IMR-90 (cell line): ENCODE results near the gene GCN1. TPM values are rescaled to one million over a fixed set of nuclear protein-coding genes. Genes with fewer than 3 reads are reported as not detected.

Source experiments
- ATAC-seq: fragments of 200-7000 bp; cut with Tn5 transposase; 2 replicates; pipeline ENCODE4 v1.9.1; 2020; ENCODE audit warnings: low read depth, mild to moderate bottlenecking, moderate library complexity
- BruUV-seq: library from RNA; stranded (reverse); fragments of 400-500 nt; replicated peaks from 2 replicates; lab custom pipeline; 2021; lab: Mats Ljungman, UMichigan
- CTCF ChIA-PET: fragments of 300-600 bp; formaldehyde crosslinking; extraction: SDS; loops from one replicate; lab custom pipeline; 2021; ENCODE audit warnings: antibody characterized with exemption; lab: Yijun Ruan, JAX
- POLR2A ChIA-PET: fragments of 300-600 bp; sonication (Branson Sonifier 250); formaldehyde crosslinking; loops from one replicate; lab custom pipeline; 2022; ENCODE audit warnings: antibody characterized with exemption; ENCODE audit not compliant: unreplicated experiment; lab: Charles Lee
- DNase-seq: peaks from one replicate; pipeline ENCODE4 v3.0.0; 2013
- H2AFZ ChIP-seq: replicated peaks from 2 replicates; pipeline ENCODE3; 2013; ENCODE audit warnings: low read length, mild to moderate bottlenecking; ENCODE audit not compliant: poor library complexity
- H2AK5ac ChIP-seq: 2 replicates; pipeline ENCODE4 v1.6.1; 2013; ENCODE audit warnings: low read depth, low read length, inconsistent platforms
- H2AK9ac ChIP-seq: replicated peaks from 2 replicates; pipeline ENCODE3; 2013; ENCODE audit warnings: mild to moderate bottlenecking, low read depth, low read length, moderate library complexity; ENCODE audit not compliant: poor library complexity
- H2BK120ac ChIP-seq: 2 replicates; pipeline ENCODE4 v1.6.1; 2013; ENCODE audit warnings: low read depth, low read length, inconsistent platforms
- H2BK15ac ChIP-seq: 3 replicates; pipeline ENCODE4 v1.6.1; 2013; ENCODE audit warnings: low read depth, low read length, inconsistent platforms
- H2BK20ac ChIP-seq: 2 replicates; pipeline ENCODE4 v1.6.1; 2013; ENCODE audit warnings: low read depth, mild to moderate bottlenecking, inconsistent platforms, low read length, moderate library complexity
- H2BK5ac ChIP-seq: 2 replicates; pipeline ENCODE4 v1.6.1; 2013; ENCODE audit warnings: mild to moderate bottlenecking, low read depth, low read length, inconsistent platforms; ENCODE audit not compliant: poor library complexity, severe bottlenecking
- H3K14ac ChIP-seq: replicated peaks from 2 replicates; pipeline ENCODE4 v1.6.1; 2013; ENCODE audit warnings: low read depth, low read length, inconsistent platforms
- H3K18ac ChIP-seq: 2 replicates; pipeline ENCODE4 v1.6.1; 2013; ENCODE audit warnings: low read depth, low read length, control low read depth
- H3K23ac ChIP-seq: 2 replicates; pipeline ENCODE4 v1.6.1; 2013; ENCODE audit warnings: low read depth, low read length, inconsistent platforms
- H3K27ac ChIP-seq: 2 replicates; pipeline ENCODE4 v1.5.1; 2013; ENCODE audit warnings: mild to moderate bottlenecking, control low read depth, low read length; ENCODE audit not compliant: insufficient read depth
- H3K27me3 ChIP-seq: 2 replicates; pipeline ENCODE4 v1.6.1; 2013; ENCODE audit warnings: low read length; ENCODE audit not compliant: control insufficient read depth, insufficient read depth
- H3K36me3 ChIP-seq: 2 replicates; pipeline ENCODE4 v1.6.1; 2013; ENCODE audit warnings: low read length, mixed read lengths; ENCODE audit not compliant: control insufficient read depth, insufficient read depth
- H3K4ac ChIP-seq: 2 replicates; pipeline ENCODE4 v1.6.1; 2013; ENCODE audit warnings: low read depth, low read length, inconsistent platforms
- H3K4me1 ChIP-seq: 2 replicates; pipeline ENCODE4 v1.6.1; 2013; ENCODE audit warnings: low read length, mixed read lengths; ENCODE audit not compliant: control insufficient read depth, insufficient read depth
- H3K4me2 ChIP-seq: 2 replicates; pipeline ENCODE4 v1.6.1; 2013; ENCODE audit warnings: low read depth, mild to moderate bottlenecking, control low read depth, low read length, moderate library complexity
- H3K4me3 ChIP-seq: 2 replicates; pipeline ENCODE4 v1.5.1; 2013; ENCODE audit warnings: low read depth, mild to moderate bottlenecking, control low read depth, low read length, moderate library complexity; ENCODE audit not compliant: insufficient read depth
- H3K56ac ChIP-seq: 2 replicates; pipeline ENCODE4 v1.6.1; 2013; ENCODE audit warnings: low read length, inconsistent platforms; ENCODE audit not compliant: insufficient read depth; ENCODE audit errors: extremely low read depth
- H3K79me1 ChIP-seq, 2 experiments: 2 replicates each; pipeline ENCODE4 v1.6.1; 2013; ENCODE audit warnings: low read length in 2 of 2, inconsistent platforms in 1 of 2, low read depth in 1 of 2
- H3K9ac ChIP-seq: 2 replicates; pipeline ENCODE4 v1.6.1; 2013; ENCODE audit warnings: low read depth, low read length, control low read depth
- H3K9me1 ChIP-seq: 2 replicates; pipeline ENCODE4 v1.6.1; 2013; ENCODE audit warnings: low read length, inconsistent platforms; ENCODE audit not compliant: insufficient read depth
- H3K9me3 ChIP-seq: 2 replicates; pipeline ENCODE4 v1.6.1; 2013; ENCODE audit warnings: low read length; ENCODE audit not compliant: control insufficient read depth, insufficient read depth
- H4K20me1 ChIP-seq: 2 replicates; pipeline ENCODE4 v1.6.1; 2013; ENCODE audit warnings: low read length, inconsistent platforms; ENCODE audit not compliant: insufficient read depth
- H4K5ac ChIP-seq: 2 replicates; pipeline ENCODE4 v1.6.1; 2013; ENCODE audit warnings: mild to moderate bottlenecking, low read depth, low read length, control low read depth
- H4K8ac ChIP-seq, 2 experiments: 2 replicates each; pipeline ENCODE4 v1.6.1; 2013; ENCODE audit warnings: low read depth in 2 of 2, low read length in 2 of 2, control low read depth in 1 of 2, inconsistent platforms in 1 of 2
- H4K91ac ChIP-seq: 2 replicates; pipeline ENCODE4 v1.6.1; 2013; ENCODE audit warnings: low read depth, low read length, inconsistent platforms; ENCODE audit not compliant: insufficient read depth
- BHLHE40 ChIP-seq: fragments of 150-350 bp; IDR thresholded peaks from 2 replicates; pipeline ENCODE4 v1.6.1; 2016; ENCODE audit warnings: mild to moderate bottlenecking, low read depth, low read length
- CEBPB ChIP-seq: IDR thresholded peaks from 2 replicates; pipeline ENCODE4 v1.6.1; 2012; ENCODE audit warnings: low read depth, low read length, improper control_type of control experiment
- CHD1 ChIP-seq: IDR thresholded peaks from 2 replicates; pipeline ENCODE4 v1.6.1; 2012; ENCODE audit warnings: low read depth, low read length, improper control_type of control experiment
- MAFK ChIP-seq: IDR thresholded peaks from 2 replicates; pipeline ENCODE4 v1.6.1; 2012; ENCODE audit warnings: low read depth, low read length, improper control_type of control experiment
- MAZ ChIP-seq: IDR thresholded peaks from 2 replicates; pipeline ENCODE4 v1.6.1; 2012; ENCODE audit warnings: low read depth, mild to moderate bottlenecking, low read length, improper control_type of control experiment, moderate library complexity, borderline replicate concordance
- WGBS, 2 experiments: methylation state at CpG; one replicate each; pipeline versions ENCODE4 v1.1.5 to v1.1.7; 2013; ENCODE audit warnings: missing lambda C conversion rate in 2 of 2; ENCODE audit not compliant: insufficient read length in 1 of 2; ENCODE audit errors: extremely low coverage in 2 of 2; 5-methylcytosine and 5-hydroxymethylcytosine counted together
- dilution Hi-C: fragments of 300-500 bp; cut with HindIII; formaldehyde crosslinking; loops from one replicate; pipeline ENCODE4 v1.14.3; 2018; ENCODE audit warnings: low sequenced_read_pairs; ENCODE audit not compliant: unreplicated experiment
- in situ Hi-C: fragments of 300-500 bp; cut with MboI; formaldehyde crosslinking; loops from 3 replicates; pipeline ENCODE4 v1.14.3; 2019; ENCODE audit warnings: low sequenced_read_pairs, inconsistent platforms, mixed read lengths
- intact Hi-C: fragments of 100-400 bp; cut with micrococcal nuclease; formaldehyde crosslinking; loops from 2 replicates; pipeline ENCODE4 v1.10.0; 2022
- polyA plus RNA-seq, 3 experiments: library from polyadenylated mRNA; depleted of rRNA; stranded (reverse); fragments of >200 nt; gene quantifications; 2 replicates each; pipeline ENCODE4 v1.2.3, GENCODE V29; 2012; ENCODE audit warnings: low replicate concordance in 1 of 3
- total RNA-seq: library from RNA; depleted of rRNA; stranded (reverse); fragments of >200 nt; gene quantifications from 2 replicates; pipeline ENCODE4 v1.2.3, GENCODE V29; 2012

Gene GCN1
- total and polyA plus RNA-seq, 2 of the 4 experiments (the other 2 are of a cell fraction), result 57.8 to 77.6 TPM

- no peak overlapping the region for H3K4me2 ChIP-seq
- H4K5ac ChIP-seq, result no peak overlapping the region
- peaks cover 45% of the 10 kb centered on the region for H4K20me1 ChIP-seq
- CTCF ChIA-PET, result interaction anchor here (0.5 to 7.8 kb wide), 4 partner anchors 13 to 1952 kb away, joined by 4 to 116 read pairs (median 12); partner anchors contain the start of gene PXN
- no TSS peak for BruUV-seq
- no peak overlapping the region for H2BK120ac ChIP-seq
- H4K8ac ChIP-seq, result peak overlapping the region in 1 of 2 experiments; percentile 57; a peak in 1 of 4 replicates
- no peak overlapping the region for H3K18ac ChIP-seq
- peaks cover 18 to 81% of the 10 kb centered on the region in 2 experiments; a peak in 3 of 4 replicates for H3K79me1 ChIP-seq
- H2BK20ac ChIP-seq, result no peak overlapping the region
- ATAC-seq (no peak), DNase-seq (no peak)
- H3K56ac ChIP-seq, result no peak overlapping the region
- 0 out of 2 replicates have a peak overlapping the region, but pooled peaks have one; percentile 26 for H3K14ac ChIP-seq
- no peak overlapping the region for H3K4me3 ChIP-seq
- H4K91ac ChIP-seq, result 0 out of 2 replicates have a peak overlapping the region, but pooled peaks have one; percentile 26
- peak overlapping the region; percentile 58 for H3K4ac ChIP-seq
- TF ChIP-seq CHD1 (no peak), MAZ (no peak), BHLHE40 (no peak), CEBPB (no peak), MAFK (no peak)
- POLR2A ChIA-PET, result interaction anchor here (1.7 to 2.8 kb wide), 2 partner anchors 25 to 66 kb away, joined by 4 to 35 read pairs; partner anchors contain the start of genes RNU4-1, RNU4-2 and RPLP0
- H2AK9ac ChIP-seq, result no peak overlapping the region
- H3K9ac ChIP-seq, result 0 out of 2 replicates have a peak overlapping the region, but pooled peaks have one; percentile 6
- 0 out of 2 replicates have a peak overlapping the region, but pooled peaks have one; percentile 31 for H3K23ac ChIP-seq
- H3K36me3 ChIP-seq, result peaks cover 32% of the 10 kb centered on the region
- H3K9me3 ChIP-seq, result no peaks in the 10 kb centered on the region
- H2AFZ ChIP-seq, result no peak overlapping the region
- H3K9me1 ChIP-seq, result peaks cover 3% of the 10 kb centered on the region; the same call in 1 of the 2 replicates
- H3K27me3 ChIP-seq, result no peaks in the 10 kb centered on the region
- peak overlapping the region; percentile 17 for H2BK5ac ChIP-seq
- intact Hi-C loops (no loop called here), dilution Hi-C loops (no loop called here), in situ Hi-C loops (loop anchor here (5.0 kb wide), 1 partner anchor 36 kb away; no protein-coding TSS in a partner anchor)
- H2BK15ac ChIP-seq, result no peak overlapping the region
- peak overlapping the region; percentile 12; the same call in 1 of the 2 replicates for H3K27ac ChIP-seq
- WGBS, 2 experiments, result 100% methylated on average over 2 of the region's 13 CpGs; no CpG with 5 or more reads in 1 of the 2 experiments
- peaks cover 32% of the 10 kb centered on the region for H3K4me1 ChIP-seq
- H2AK5ac ChIP-seq, result peak overlapping the region; percentile 44; the same call in 1 of the 2 replicates
These were observed 31.5 kb upstream of the GCN1 start for GRCh38 chr12:120225852-120226640.
